Measurements from ENCODE around the gene C8A. TPM values are rescaled to one million over a fixed set of nuclear protein-coding genes. Genes with fewer than 3 reads are reported as not detected.
A peak's percentile ranks its signal among the peaks of the same experiment; 100 is the strongest.

C8A gene
- total and polyA plus RNA-seq, 2 of the 13 experiments (the other 11 are each of a cell fraction or from before 2014, with no cell fraction given), result 10.5 to 15.0 TPM

- TF ChIP-seq ARID3A (IDR thresholded peaks at IDR 0.05; ENCODE audit: low read depth, low read length), result peak; percentile 59
- TF ChIP-seq ZNF138 (CRISPR knock-in tag; IDR thresholded peaks at IDR 0.05; ENCODE audit: low read depth), result no peak
- no peak for TF ChIP-seq MXI1 (IDR thresholded peaks at IDR 0.05; ENCODE audit: borderline replicate concordance, low read depth, low read length)
- peak; percentile 29; the same call in 1 of the 2 replicates for TF ChIP-seq TARDBP (CRISPR knock-in tag; IDR thresholded peaks at IDR 0.05)
- TF ChIP-seq PATZ1 (CRISPR knock-in tag; IDR thresholded peaks at IDR 0.05), result peak; percentile 87
- TF ChIP-seq ELF1 (CRISPR knock-in tag; IDR thresholded peaks at IDR 0.05), result no peak
- 0 out of 2 replicates have a peak, but pooled peaks have one; percentile 14 for TF ChIP-seq TFAP4 (IDR thresholded peaks at IDR 0.05; ENCODE audit: borderline replicate concordance, low read depth)
- no peak; the same call in 1 of the 2 replicates for TF ChIP-seq HDAC2 (CRISPR knock-in tag; IDR thresholded peaks at IDR 0.05)
- peak; percentile 83 for TF ChIP-seq MIXL1 (CRISPR knock-in tag; IDR thresholded peaks at IDR 0.05)
- TF ChIP-seq LRRFIP1 (CRISPR knock-in tag; conservative IDR thresholded peaks at IDR 0.05), result no peak
- TF ChIP-seq DBP (CRISPR knock-in tag; IDR thresholded peaks at IDR 0.05; ENCODE audit: not compliant biosample characterization), result no peak
- TF ChIP-seq ZNF614 (CRISPR knock-in tag; IDR thresholded peaks at IDR 0.05; ENCODE audit: borderline replicate concordance), result 0 out of 2 replicates have a peak, but pooled peaks have one; percentile 31
- no peak for TF ChIP-seq FOXP4 (CRISPR knock-in tag; IDR thresholded peaks at IDR 0.05)
- no peak for TF ChIP-seq ZNF784 (CRISPR knock-in tag; IDR thresholded peaks at IDR 0.05; ENCODE audit: borderline replicate concordance)
- TF ChIP-seq ELK4 (CRISPR knock-in tag; IDR thresholded peaks at IDR 0.05; ENCODE audit: borderline replicate concordance), result no peak
- TF ChIP-seq RFXAP (CRISPR knock-in tag; IDR thresholded peaks at IDR 0.05; ENCODE audit: borderline replicate concordance), result no peak
Observed at GRCh38 chr1:56820755-56821461, 33.7 kb upstream of the C8A start (continued).

Measured in HepG2 (cell line).